Measurements from ENCODE around the gene KIF2C. TPM values are rescaled to one million over a fixed set of nuclear protein-coding genes. Genes with fewer than 3 reads are reported as not detected.

KIF2C gene
- total RNA-seq, 1 donor from 2014 or later: 3.2 TPM

DNA sequence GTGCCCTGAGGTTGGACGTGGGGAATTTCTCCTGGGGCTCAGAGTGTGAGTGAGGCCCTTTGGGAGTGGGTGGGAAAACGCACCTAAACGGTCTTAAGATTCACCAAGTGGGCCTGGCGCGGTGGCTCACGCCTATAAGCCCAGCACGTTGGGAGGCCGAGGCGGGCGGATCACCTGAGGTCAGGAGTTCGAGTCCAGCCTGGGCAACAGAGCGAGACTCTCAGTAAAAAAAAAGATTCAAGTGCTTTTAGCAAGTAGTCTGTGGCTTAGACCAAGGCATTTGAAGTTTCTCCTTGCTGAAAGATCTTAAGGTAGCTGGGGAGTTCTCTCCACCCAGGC lies 37.1 kb downstream of the KIF2C start:
- H3K27me3 Mint-ChIP-seq (ENCODE audit: low read depth, unreplicated experiment): no peaks in the 10 kb centered on the region
- H3K27ac ChIP-seq (ENCODE audit: low read depth, low read length): peak overlapping the region; percentile 95
- no peak for DNase-seq (ENCODE audit: low read depth)
- H3K4me1 ChIP-seq (ENCODE audit: insufficient read depth, low read length): peaks cover 18% of the 10 kb centered on the region
- H3K27ac Mint-ChIP-seq (ENCODE audit: unreplicated experiment): peak overlapping the region; percentile 59
- peaks cover 25% of the 10 kb centered on the region for H3K36me3 Mint-ChIP-seq (ENCODE audit: low read depth, unreplicated experiment)
- peak overlapping the region; percentile 92 for H3K4me3 Mint-ChIP-seq (ENCODE audit: unreplicated experiment)
- H4K20me1 ChIP-seq (ENCODE audit: insufficient read depth, low read length): peaks cover 55% of the 10 kb centered on the region
- H3K4me2 ChIP-seq (ENCODE audit: low read length): peak overlapping the region; percentile 95
- no peak overlapping the region for H2AFZ ChIP-seq (ENCODE audit: low read depth, low read length)
- peak overlapping the region; percentile 86 for H3K4me3 ChIP-seq (ENCODE audit: insufficient read depth, low read depth, low read length)
- H3K79me2 ChIP-seq (ENCODE audit: insufficient read depth, low read length): peaks cover 45% of the 10 kb centered on the region
- FAIRE-seq: no peak
- H3K9me3 ChIP-seq (ENCODE audit: insufficient read depth, low read depth, low read length): no peaks in the 10 kb centered on the region
- no peaks in the 10 kb centered on the region for H3K27me3 ChIP-seq (ENCODE audit: insufficient read depth, low read length)
- no peak for TF ChIP-seq EZH2 (IDR thresholded peaks at IDR 0.05; ENCODE audit: insufficient read depth, low read length)
- TF ChIP-seq, protein P1, sequence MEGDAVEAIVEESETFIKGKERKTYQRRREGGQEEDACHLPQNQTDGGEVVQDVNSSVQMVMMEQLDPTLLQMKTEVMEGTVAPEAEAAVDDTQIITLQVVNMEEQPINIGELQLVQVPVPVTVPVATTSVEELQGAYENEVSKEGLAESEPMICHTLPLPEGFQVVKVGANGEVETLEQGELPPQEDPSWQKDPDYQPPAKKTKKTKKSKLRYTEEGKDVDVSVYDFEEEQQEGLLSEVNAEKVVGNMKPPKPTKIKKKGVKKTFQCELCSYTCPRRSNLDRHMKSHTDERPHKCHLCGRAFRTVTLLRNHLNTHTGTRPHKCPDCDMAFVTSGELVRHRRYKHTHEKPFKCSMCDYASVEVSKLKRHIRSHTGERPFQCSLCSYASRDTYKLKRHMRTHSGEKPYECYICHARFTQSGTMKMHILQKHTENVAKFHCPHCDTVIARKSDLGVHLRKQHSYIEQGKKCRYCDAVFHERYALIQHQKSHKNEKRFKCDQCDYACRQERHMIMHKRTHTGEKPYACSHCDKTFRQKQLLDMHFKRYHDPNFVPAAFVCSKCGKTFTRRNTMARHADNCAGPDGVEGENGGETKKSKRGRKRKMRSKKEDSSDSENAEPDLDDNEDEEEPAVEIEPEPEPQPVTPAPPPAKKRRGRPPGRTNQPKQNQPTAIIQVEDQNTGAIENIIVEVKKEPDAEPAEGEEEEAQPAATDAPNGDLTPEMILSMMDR (IDR thresholded peaks at IDR 0.05; ENCODE audit: insufficient read depth, low read depth, low read length): no peak
- H3K9ac ChIP-seq (ENCODE audit: low read length): peak overlapping the region; percentile 97
- H3K4me1 Mint-ChIP-seq (ENCODE audit: low read depth, unreplicated experiment): peaks cover 20% of the 10 kb centered on the region
- H3K9me3 Mint-ChIP-seq (ENCODE audit: unreplicated experiment): no peaks in the 10 kb centered on the region
- H3K36me3 ChIP-seq (ENCODE audit: insufficient read depth, low read length): peaks cover 27% of the 10 kb centered on the region

DNA sequence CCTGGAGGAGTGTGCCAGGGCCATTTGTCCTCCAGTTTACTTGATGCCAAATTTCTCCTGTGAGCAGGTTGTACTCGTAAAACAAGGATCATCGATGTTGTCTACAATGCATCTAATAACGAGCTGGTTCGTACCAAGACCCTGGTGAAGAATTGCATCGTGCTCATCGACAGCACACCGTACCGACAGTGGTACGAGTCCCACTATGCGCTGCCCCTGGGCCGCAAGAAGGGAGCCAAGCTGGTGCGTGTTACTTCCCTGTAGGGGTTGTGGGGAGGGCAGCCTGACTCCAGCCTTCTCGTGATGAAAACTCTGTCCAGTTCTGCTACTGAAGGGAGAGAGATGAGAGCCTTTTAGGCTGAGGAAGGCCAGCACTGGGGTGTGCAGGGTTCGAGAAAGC lies 37.9 kb downstream of the KIF2C start:
- Mint-ChIP-seq H3K27ac (ENCODE audit: unreplicated experiment) (peak overlapping the region; percentile 64), H3K4me1 (ENCODE audit: low read depth, unreplicated experiment) (peaks cover 20% of the 10 kb centered on the region), H3K9me3 (ENCODE audit: unreplicated experiment) (no peaks in the 10 kb centered on the region), H3K27me3 (ENCODE audit: low read depth, unreplicated experiment) (no peaks in the 10 kb centered on the region), H3K4me3 (ENCODE audit: unreplicated experiment) (peak overlapping the region; percentile 92), H3K36me3 (ENCODE audit: low read depth, unreplicated experiment) (peaks cover 25% of the 10 kb centered on the region)
- H3K79me2 ChIP-seq (ENCODE audit: insufficient read depth, low read length): peaks cover 45% of the 10 kb centered on the region
- H3K27me3 ChIP-seq (ENCODE audit: insufficient read depth, low read length): no peaks in the 10 kb centered on the region
- H3K4me3 ChIP-seq (ENCODE audit: insufficient read depth, low read depth, low read length): peak overlapping the region; percentile 86
- H3K9ac ChIP-seq (ENCODE audit: low read length): peak overlapping the region; percentile 97
- H3K4me1 ChIP-seq (ENCODE audit: insufficient read depth, low read length): peaks cover 18% of the 10 kb centered on the region
- FAIRE-seq (no peak), DNase-seq (ENCODE audit: low read depth) (no peak)
- H3K4me2 ChIP-seq (ENCODE audit: low read length): peak overlapping the region; percentile 95
- no peak overlapping the region for H2AFZ ChIP-seq (ENCODE audit: low read depth, low read length)
- H3K36me3 ChIP-seq (ENCODE audit: insufficient read depth, low read length): peaks cover 27% of the 10 kb centered on the region
- peaks cover 55% of the 10 kb centered on the region for H4K20me1 ChIP-seq (ENCODE audit: insufficient read depth, low read length)
- TF ChIP-seq EZH2 (IDR thresholded peaks at IDR 0.05; ENCODE audit: insufficient read depth, low read length): no peak
- TF ChIP-seq, protein P1 (IDR thresholded peaks at IDR 0.05; ENCODE audit: insufficient read depth, low read depth, low read length): no peak
- H3K9me3 ChIP-seq (ENCODE audit: insufficient read depth, low read depth, low read length): no peaks in the 10 kb centered on the region
- H3K27ac ChIP-seq (ENCODE audit: low read depth, low read length): no peak overlapping the region

DNA sequence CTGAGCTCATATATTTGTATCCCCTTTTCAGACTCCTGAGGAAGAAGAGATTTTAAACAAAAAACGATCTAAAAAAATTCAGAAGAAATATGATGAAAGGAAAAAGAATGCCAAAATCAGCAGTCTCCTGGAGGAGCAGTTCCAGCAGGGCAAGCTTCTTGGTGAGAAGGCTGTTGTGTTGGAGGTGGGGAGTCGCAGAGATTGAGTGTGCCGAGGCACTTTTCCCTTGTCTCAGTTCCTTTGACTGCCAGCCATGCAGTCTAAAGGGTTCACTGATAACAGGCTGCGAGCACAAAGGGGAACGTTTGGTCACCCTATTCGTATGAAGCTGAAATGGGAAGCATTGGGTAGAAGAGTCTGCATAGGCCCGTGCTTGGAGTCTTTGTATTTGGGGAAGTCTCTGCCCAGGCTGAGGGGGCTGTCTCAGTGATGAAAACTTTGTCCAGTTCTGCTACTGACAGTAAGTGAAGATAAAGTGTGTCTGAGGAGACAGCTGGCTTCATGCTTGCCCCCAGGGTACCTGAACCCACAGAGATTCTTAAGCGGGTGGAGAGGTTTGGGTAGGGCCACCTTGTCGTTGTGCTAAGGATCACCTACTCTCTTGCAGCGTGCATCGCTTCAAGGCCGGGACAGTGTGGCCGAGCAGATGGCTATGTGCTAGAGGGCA lies 38.5 kb downstream of the KIF2C start:
- Histone ChIP-seq H3K27ac (ENCODE audit: low read depth, low read length) (no peak overlapping the region), H3K4me3 (ENCODE audit: insufficient read depth, low read depth, low read length) (peak overlapping the region; percentile 86), H3K79me2 (ENCODE audit: insufficient read depth, low read length) (peaks cover 45% of the 10 kb centered on the region)

More for the DNA sequence above, 38.5 kb downstream of the KIF2C start:
- Mint-ChIP-seq H3K4me1 (ENCODE audit: low read depth, unreplicated experiment) (peaks cover 20% of the 10 kb centered on the region), H3K27ac (ENCODE audit: unreplicated experiment) (peak overlapping the region; percentile 28), H3K27me3 (ENCODE audit: low read depth, unreplicated experiment) (no peaks in the 10 kb centered on the region), H3K36me3 (ENCODE audit: low read depth, unreplicated experiment) (peaks cover 25% of the 10 kb centered on the region), H3K9me3 (ENCODE audit: unreplicated experiment) (no peaks in the 10 kb centered on the region), H3K4me3 (ENCODE audit: unreplicated experiment) (peak overlapping the region; percentile 92)
- peaks cover 27% of the 10 kb centered on the region for H3K36me3 ChIP-seq (ENCODE audit: insufficient read depth, low read length)
- H3K9ac ChIP-seq (ENCODE audit: low read length): peak overlapping the region; percentile 97
- DNase-seq (ENCODE audit: low read depth) (no peak), FAIRE-seq (no peak)
- H3K4me2 ChIP-seq (ENCODE audit: low read length): peak overlapping the region; percentile 95
- peaks cover 18% of the 10 kb centered on the region for H3K4me1 ChIP-seq (ENCODE audit: insufficient read depth, low read length)
- H4K20me1 ChIP-seq (ENCODE audit: insufficient read depth, low read length): peaks cover 55% of the 10 kb centered on the region
- H3K9me3 ChIP-seq (ENCODE audit: insufficient read depth, low read depth, low read length): no peaks in the 10 kb centered on the region
- TF ChIP-seq, protein P1 (IDR thresholded peaks at IDR 0.05; ENCODE audit: insufficient read depth, low read depth, low read length): no peak
- no peak for TF ChIP-seq EZH2 (IDR thresholded peaks at IDR 0.05; ENCODE audit: insufficient read depth, low read length)
- no peak overlapping the region for H2AFZ ChIP-seq (ENCODE audit: low read depth, low read length)
- H3K27me3 ChIP-seq (ENCODE audit: insufficient read depth, low read length): no peaks in the 10 kb centered on the region

Measured in astrocyte (in vitro differentiated cells and primary cell).